Medulla oblongata (tissue), 1 donor: ENCODE results near the gene ARHGAP6.
"Not testable (repeated sequence)": the region's sequence is repeated elsewhere in the genome, so short reads cannot be mapped to it uniquely, and the experiment has no call there.

Source experiments
- DNase-seq: peaks from one replicate; pipeline ENCODE4 v3.0.0-alpha.2; 2015; ENCODE audit errors: extremely low spot score

ARHGAP6 gene

DNA sequence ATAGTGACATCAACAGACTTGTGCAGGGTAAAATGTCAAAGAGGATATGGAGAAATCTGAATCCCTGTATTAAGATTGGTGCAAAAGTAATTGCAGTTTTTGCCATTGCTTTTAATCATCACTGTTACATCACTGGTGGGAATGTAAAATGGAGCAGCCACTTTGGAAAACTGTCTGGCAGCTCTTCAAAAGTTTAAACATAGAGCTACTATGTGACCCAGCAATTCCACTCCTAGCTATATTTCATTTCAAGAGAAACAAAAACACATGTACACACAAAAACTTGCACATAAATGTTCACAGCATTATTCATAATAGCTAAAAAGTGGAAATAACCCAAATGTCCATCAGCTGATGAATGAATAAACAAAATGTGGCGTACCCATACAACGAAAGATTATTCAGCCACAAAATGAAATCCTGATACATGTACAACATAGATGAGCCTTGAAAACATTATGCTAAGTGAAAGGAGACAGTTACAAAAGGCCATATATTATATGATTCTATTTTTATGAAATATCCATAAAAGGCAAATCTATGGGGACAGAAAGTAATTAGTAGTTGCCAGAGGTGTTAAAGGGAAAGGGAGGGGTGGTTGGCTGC lies 266.1 kb downstream of the ARHGAP6 start:
- no peak for DNase-seq

DNA sequence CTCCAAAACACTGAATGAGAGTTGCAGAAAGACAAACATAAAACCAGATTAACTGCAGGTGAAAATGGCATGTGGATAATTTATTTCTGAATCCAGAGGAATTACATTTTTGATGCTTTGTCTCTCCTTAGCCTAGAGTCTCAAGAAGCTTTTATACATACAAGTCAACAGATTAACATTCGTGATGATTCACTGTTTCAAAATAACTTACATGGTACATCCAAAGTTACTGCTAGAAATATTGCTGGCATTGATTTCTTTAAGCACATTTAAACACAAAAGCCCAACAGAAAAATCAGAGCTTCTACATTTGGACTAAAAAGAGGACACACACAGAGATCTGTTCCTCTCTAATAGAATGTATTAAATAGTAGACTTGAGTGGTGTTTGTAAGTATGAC lies 266.9 kb downstream of the ARHGAP6 start:
- no peak for DNase-seq

DNA sequence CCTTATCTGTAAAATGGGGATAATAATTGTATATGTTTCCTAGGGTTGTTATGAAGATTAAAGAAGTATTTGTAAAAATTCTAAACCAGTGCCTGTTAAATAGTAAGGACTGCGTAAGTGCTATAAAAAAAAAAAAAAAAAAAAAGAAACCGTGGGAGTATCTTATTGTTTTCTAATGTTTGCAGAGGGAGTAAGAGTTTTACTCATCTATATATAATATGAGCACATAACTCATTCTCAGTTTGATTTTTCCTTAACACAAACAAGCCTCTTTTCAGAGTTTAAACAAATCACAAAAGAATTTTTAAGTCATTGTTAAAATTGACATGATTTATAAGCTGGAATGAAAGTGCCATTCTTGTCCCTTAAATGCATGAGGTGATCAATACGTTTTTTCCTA lies 267.6 kb downstream of the ARHGAP6 start:
- DNase-seq: no peak

DNA sequence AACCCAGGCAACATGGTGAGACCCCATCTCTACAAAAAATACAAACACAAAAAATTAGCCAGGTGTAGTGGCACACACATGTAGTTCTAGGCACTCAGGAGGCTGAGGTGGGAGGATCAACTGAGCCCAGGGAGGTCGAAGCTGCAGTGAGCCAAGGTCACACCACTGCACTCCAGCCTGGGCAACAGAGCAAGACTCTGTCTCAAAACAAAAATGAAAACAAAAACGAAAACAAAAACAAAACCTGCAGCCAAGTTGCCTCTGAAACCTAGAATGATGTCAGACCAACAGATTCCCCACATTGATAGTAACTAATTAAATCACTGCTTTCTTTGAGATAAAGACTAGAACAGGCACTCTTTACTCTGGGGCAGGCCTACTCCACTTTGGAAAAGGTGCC lies 268.0 kb downstream of the ARHGAP6 start:
- DNase-seq: no peak

DNA sequence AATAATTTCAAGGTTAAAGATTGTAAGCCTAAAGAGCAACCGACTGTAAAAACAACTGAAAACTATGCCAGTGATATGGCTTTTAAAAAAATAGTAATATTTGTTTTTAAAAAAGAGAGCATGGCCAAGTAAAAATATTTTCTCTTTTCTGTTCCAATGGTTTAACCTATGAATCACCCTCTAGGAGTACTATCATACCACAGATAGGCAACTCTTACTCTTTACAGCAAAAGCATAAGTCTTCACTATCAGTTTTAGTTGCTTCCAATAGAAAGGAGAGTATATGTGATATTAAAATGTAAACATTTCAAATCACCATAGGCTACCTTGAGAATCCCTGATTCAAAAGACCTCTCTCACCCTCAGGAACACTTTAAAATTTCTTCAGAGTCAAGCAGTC lies 269.9 kb downstream of the ARHGAP6 start:
- no peak for DNase-seq

DNA sequence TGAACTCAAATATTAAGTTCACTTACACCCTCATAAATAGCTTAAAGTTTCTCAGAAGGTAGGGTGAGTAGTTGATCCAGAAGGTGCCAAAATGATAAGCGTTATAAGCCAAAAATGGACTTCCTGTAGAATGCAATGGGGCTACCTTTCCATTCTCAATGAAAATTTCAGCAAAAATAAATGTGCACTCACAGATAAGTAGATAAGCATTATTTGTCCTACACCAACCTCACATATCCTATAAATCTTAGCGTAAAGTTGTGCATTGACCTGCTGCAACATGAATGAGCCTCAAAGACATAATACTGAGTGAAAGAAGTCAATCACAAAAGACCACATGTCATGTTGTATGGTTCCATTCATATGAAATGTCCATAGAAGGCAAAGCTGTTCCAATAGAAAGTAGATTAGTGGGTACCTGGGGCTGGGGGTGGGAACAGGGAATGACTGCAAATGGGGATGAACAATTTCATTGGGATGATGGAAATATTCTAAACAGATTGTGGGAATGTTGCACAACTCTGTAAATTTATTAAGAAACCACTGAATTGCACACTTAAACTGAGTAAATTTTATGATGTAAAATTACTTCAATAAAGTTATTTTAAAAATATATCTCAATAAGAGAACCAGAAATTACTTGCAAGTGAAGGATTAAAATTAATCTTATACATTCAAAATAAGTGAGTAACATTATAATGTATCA lies 271.6 kb downstream of the ARHGAP6 start:
- DNase-seq: no peak

DNA sequence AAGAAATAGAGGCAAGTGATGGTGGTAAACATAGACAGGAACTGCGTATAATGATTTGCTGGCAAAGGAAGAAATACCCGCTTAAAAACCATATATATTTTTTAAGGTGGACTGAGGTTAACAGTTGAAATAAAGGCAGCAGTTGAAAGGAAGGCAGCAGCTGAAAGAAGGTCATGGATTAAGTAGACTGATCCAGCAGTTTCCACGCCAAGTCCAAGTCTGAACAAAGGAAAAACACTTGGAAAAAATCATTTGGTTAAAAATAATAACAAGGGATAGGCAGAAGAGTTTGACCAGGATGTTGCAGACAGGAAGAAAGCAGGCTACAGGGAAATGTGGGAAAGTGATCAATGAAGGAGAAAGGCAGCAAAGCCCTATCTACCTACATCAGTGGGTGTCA lies 278.9 kb downstream of the ARHGAP6 start:
- no peak for DNase-seq

DNA sequence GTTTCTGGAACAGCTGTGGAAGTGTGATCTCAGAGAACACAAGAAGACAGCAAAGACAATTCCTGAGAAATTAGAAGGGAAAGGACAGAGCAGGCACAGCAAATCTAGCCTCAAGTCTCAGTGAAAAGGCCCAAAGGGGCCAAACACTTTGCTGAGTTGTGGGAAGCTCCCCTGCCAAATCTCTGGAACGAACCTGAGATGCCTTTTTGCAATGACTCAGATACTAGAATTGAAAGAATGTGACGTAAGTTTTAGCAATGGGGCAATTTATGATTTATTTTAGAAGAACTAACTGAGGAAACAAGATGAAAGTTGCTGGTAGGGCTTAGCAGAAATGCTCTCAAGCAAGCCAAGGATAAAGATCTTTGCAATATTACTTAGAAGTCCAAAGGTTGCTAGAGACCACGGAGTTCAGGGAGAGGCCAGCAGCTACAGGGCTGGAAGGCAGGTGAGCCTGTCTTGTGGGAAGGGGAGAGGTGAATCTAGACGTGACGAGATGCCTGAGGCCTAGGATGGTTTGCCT lies 279.7 kb downstream of the ARHGAP6 start:
- no peak for DNase-seq

DNA sequence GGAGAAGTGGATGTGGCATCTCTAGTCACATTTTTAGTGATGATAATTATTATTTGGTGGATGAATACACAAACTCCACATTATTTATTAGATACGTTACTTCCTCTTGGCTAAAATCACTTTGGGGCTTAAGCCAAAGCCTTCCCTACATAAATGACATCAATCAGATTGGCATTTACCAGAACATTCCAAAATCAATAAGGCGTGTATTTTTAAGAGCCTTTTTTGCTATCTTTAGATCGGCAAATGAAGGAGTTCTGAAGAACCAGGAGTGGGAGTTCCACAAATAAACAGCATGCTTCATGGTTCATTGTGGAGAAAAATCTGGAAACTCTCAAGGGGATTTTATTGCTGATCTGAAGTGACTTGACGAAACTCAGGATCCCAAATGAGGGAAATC lies 282.8 kb downstream of the ARHGAP6 start:
- DNase-seq: no peak

DNA sequence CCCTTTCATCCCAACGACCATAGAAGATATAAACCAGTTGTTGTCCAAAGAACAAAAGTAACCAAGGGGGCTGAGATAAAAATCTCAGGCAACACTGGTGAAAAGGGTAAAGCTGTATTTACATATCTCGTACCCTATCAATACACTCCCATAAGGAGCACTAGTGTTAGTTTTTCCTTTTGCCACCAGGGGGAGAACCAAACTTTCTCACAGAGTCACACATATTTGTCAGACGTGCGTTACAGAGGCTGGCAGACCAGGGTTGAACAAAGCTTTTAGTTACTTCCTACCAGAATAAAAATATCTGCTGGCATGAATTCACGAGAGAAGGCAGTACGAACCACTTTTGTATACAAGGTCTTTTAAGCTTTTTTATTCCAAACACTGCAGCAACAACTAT lies 284.3 kb downstream of the ARHGAP6 start:
- peak; percentile 80 for DNase-seq

DNA sequence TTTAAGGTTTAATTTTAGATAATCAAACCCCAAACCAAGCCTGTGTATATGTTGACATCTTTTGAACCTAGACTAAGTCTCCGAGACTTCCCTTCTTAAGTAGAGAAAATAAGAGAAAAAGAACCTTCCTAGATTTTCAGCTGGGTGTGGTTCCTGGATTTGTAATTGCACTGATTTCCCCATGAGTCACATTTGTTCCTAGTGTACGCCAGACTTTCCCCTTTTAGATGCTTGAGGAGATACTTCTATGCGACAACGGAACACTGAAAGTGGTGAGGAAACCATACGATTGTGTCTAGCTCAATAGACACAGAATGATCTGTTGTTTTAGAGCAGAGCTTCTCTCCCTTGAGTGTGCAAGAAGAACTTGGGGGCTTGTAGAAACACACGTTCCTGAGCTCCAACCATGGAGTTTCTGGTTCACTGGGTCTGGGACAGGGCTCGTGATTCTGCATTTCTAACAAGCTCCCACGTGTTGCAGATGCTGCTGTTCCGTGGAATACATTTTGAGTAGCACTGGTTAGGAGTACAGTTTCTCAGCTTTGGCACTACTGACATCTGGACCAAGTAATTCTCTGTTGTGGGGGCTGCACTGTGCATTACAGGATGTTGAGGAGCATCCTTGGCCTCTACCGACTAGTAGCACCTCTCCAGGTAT lies 285.4 kb downstream of the ARHGAP6 start:
- DNase-seq: peak; percentile 10

DNA sequence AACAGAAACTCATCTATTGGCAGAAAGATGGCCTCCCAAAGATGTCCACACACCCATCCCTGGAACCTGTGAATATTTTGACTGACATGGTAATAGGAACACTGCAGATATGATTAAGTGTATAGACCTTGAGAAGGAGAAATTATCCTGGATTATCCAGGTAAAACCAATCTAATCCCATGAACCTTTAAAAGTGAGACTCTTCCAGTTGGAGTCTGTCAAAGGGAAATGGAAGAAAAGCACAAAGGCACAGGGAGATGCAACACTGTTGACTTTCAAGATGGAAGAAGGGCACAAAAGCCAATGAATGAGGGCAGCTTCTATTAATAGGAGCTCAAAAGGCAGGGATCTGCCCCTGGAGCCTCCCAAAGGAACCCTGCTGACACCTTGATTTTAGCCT lies 289.6 kb downstream of the ARHGAP6 start:
- DNase-seq: no peak

DNA sequence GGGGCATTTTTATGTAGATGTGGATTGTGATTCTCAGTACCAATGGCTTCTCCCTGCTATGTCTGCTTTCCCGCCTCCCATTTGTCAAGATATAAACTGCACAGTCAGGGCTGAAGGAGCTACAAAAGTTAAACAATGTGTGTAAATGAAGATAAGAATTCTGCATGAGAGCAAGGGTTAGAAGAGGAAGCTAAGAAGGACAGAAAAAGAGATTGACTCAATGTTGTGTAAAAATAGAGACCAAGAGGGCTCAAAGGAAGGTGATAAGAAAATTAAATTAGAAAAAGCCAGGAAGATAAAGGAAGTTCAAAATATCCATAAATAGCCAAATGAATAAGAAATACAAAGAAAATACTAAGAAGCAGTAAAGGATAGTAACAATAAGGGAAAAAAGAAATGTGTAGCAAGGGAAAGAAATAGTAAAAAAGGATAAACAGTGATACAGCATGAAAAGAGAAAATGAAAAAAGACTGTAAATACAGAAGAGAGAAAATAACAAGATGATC lies 290.1 kb downstream of the ARHGAP6 start:
- DNase-seq: no peak

DNA sequence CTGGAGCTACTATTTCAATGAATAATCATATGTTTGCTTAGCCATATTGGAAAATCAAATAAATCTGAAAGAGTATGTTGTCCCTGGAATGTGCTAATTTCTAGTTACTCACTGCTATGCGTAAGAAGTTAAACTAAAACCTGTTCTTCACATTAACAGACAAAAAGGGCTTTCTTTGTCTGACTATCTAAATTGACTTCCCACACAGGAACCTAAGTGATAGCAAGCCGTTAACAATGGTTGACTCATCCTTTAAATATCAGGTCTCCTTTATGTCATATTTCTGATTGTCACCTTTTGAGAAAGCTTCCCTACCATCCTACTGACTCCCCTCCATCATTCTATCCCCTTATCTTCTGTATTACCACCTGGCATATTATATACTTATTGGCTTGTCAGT lies 291.1 kb downstream of the ARHGAP6 start:
- DNase-seq: no peak

DNA sequence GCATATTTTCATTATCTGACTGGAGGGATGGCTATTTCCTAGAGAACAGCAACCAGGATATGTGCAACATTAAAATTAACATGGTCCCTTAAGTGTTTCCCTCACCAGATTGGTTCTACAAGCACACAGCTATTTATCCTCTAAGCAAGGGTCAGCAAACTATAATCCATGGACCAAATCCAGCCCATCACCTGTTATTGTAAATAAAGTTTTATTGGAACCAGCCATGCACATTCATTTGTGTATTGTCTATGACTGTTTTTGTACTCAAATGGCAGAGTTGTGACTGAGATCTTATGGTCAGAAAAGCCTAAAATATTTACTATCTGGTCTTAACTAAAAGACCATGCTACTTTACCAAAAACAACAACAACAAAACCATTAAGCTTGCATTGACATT lies 294.6 kb downstream of the ARHGAP6 start:
- DNase-seq: no peak

DNA sequence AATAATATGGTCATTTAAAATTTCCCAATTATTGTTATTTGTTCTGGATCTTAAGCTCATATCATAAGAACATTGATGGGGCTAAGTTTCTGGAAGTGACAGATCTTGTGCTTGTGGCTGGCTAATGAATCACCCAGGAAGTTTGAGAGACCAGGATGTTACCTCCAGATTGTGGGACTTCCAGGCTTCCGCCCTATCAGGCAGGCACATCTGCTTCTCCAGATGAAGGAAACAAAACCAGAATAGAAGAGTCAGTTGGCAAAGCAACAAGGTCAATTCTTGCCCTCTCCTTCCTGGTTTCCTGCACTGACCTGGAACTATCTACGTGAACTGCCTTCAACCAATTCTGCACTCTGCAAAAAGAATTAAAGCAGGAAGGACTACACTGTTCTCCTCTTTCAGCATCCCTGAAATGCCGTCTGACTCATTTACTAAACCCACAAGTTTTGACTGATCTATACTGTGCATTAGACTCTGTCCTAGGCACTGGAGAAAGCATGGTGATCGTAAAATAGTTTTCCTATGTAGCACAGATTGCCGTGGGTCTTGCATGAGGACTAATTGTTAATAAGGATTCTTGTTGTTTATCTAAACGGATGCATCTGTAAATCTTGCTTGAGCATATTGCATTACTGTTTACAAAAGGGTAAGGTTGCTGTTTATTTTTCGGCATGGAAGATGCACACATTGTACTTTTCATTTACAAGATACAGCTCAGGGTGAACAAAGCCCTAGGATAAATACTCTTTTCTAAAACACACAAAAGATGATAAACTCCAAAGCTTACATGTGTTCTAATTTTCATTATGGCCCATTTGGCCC lies 297.9 kb downstream of the ARHGAP6 start:
- no peak for DNase-seq

DNA sequence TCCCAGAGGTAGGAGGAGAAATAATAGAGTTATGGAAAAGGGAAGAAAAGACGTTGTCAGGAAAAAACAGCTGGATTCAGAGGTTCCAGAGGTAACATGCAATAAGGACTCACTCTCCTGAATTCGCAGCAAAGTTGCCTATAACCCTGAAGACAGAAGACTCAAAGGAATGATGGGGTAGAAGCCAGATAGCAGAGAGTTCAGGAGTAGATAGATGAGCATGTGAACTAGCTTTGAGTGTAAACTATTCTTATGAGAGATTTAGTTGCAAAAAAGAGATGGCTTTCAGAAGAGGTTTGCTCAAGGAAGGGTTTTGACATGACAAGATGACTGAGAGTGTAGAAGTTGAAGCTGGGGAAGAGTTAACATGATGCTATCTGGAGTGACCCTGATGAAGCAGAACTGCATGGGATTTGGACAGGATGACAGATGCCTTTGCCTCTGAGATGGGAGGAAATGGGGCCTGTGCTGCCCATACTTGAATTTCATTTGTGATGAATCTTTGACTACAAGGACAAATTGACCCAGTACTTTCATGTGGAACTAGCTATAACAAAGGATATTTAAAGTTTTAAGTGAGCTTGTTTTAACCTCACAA lies 298.6 kb downstream of the ARHGAP6 start:
- no peak for DNase-seq

DNA sequence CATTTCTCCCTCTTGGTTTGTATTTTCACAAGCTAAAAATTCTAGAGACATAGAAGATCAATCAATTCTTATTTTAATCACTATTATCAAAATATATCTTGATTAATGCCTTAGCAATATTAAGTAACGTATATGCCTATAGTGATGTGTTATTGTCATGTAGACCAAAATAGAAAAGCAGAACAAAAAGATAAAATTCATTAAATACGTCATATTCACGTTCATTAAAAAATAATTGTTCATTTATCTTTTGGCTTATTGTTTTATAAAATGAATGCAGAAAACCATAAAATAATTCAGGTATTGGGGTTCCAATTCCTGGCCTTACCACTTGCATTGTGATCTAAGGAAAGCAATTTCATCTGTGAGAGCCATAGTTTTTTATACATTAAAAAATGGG lies 300.3 kb downstream of the ARHGAP6 start:
- DNase-seq: no peak

DNA sequence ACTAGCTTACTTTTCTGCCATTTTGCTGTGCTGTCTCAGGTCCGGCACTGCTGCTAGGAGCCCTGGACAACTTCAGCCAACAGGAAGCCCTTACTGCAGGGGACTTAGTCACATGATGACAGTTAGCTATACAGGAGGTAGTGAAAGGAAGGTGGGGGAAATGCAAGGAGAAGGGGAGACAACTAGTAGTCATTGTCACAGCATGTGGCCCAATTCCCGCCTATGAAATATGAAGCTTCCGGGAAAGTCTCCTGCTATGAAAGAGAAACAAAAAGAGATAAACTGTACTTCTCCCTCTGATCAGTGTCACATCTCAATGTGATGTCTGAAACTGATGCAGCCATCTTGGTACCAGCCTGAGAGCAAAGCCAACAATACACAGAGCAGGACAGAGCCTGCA lies 300.9 kb downstream of the ARHGAP6 start:
- no peak for DNase-seq

DNA sequence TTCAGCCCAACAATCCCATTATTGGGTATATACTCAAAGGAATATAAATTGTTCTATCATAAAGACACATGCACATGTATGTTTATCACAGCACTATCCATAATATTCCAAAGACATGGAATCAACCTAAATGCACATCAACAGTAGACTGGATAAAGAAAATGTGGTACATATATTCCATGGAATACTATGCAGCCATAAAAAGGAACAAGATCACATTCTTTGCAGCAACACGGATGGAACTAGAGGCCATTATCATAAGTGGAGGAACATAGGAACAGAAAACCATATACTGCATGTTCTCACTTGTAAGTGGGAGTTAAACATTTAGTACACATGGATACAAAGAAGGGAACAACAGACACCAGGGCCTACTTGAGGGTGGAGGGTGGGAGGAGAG lies 301.9 kb downstream of the ARHGAP6 start:
- not testable (repeated sequence) for DNase-seq

DNA sequence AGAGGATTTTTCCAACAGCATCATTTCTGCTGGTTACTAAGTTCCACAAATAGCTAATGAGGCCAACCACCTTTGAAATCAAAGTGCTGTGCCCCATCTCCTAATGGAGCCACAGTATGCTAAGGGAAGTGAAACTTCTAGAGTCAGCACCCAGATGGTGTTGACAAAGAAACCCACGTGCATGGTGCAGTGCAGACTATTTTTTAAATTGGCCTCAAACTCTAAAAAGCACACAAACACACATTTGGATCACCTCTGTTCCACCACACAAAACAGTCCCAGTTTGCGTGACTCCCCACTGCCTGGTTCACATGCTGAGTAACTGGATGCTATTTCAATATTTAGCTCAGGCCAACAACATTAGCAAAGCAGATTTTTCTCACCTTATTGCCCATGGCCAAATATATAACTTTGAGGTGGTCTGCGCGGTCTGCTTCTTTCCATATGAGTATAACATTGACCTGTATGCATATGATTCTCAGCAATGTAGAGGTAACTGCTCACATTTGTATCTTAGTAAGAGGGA lies 302.6 kb downstream of the ARHGAP6 start:
- peak; percentile 46 for DNase-seq
